Activated CD4-positive, alpha-beta T cell treated with anti-CD3 and anti-CD28 coated beads, Interleukin-10, Interleukin-2, amounts not matched to agents 100 ng/mL and 50 ng/mL, durations not matched to agents 16 hours and 8 hours (primary cell): ENCODE measurements around the gene SCTR.

Experiments used
- DNase-seq: peaks from one replicate; pipeline ENCODE4 v3.0.0-alpha.2; 2020

SCTR gene

DNA sequence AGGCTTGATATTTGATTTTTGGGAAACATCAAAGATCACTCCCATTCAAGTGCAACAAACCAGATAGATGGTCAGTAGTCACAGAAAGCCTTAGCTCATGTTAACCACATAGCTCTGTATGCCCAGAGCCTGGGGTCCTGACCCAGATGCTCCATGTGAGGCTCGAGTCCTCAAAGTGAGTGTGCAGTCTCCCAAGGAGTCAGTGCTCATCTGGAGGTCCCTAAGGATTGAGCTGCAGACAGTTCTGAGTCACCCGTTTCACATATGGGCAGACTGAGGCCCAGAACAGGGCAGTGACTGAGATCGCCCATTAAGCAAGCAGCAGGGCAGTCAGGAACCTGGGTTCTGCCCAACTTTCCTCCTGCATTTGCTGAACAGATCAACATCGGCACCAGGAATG is 83.4 kb downstream of the SCTR start:
- no peak for DNase-seq

DNA sequence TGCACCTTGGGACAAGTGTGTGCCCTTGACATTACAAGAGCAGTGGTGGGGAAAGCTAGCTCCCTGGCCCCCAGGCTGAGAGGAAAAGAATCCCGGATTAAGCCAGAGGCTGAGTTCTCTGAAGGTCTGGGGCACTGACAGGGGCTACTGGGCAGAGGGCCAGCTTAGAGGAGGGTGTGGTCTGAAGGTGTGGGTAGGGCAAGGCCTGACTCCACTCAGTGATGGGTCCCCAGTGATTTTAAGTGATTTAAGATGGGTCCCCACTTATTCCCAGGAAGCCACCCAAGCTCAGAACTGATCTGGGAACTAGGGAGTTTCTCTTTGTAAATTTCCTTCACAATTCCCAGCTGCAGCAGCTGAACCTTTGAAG is 83.8 kb downstream of the SCTR start:
- DNase-seq: no peak

GRCh38 chr2:119439574-119440500 is 84.4 kb downstream of the SCTR start:
- no peak for DNase-seq

DNA sequence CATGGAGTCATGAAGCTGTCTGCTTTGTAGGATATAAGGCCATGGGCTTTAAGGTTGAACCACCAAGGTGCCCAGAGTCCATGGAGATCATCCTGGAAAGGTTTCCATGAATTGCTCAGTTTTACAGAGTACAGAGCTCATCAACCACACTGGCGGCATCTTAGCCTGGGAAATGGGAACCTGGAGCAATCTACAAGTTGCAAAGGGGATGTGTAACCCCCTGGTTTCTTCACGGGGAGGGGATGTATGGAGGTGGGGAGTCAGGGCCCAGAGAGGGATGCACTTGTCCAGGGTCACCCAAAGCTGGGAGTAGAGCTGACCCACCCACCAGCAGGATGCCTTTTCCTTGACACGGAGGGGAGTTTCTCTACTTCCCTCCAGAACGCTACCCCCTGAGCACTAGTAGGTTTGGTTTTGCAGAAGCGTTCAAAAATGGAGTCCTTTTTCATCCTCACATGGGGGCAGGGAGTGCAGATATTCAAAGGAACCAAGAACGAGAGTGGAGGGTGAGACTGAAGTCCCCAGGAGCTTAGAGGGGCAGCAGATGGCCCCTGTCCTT is 85.5 kb downstream of the SCTR start:
- DNase-seq: no peak

- DNase-seq: no peak
Measured at GRCh38 chr2:119438128-119438656, 86.1 kb downstream of the SCTR start.

GRCh38 chr2:119436993-119437772 is 87.1 kb downstream of the SCTR start:
- no peak for DNase-seq

GRCh38 chr2:119435953-119436297 is 88.4 kb downstream of the SCTR start:
- no peak for DNase-seq

DNA sequence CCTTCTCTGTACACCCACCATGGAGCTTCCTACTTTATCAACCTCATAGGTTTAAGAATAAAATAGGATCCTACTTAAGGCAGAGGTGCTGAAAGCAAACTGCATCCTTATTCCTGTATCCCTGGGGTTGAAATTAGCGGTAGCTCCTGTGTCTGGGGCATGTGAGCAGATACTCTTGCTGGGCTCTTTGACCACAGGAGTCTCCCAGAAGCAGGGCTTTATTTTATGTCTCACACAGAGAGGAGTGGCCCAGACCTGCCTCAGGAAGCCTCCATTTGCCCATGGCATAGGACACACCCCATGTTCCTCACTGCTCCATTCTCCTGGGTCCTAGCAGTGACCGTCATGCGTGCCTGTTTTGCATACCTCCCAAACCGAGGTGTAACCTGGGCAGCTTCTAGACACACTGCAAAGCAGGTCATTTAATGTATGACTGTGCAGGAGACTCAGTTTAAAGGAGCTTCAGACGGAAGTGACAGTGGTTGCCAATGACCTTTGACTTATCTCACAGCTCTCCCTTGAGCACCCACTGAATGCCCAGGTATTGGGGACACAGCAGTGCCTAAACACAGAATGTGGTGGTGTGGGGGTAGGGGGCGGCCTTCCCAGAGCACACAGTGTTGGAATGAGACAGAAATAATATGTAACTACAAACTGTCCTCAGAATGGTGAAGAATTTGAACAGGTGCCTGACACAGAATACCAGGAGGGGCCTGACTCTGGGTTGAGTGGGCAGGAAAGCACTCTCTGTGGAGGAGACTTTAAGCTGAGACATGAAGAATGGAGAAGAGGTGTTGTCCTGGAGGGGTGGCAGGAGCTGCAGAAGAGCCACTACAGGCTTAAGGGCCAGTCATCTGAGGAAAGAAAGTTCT is 89.0 kb downstream of the SCTR start:
- no peak for DNase-seq

GRCh38 chr2:119434664-119435063 is 89.6 kb downstream of the SCTR start:
- no peak for DNase-seq

DNA sequence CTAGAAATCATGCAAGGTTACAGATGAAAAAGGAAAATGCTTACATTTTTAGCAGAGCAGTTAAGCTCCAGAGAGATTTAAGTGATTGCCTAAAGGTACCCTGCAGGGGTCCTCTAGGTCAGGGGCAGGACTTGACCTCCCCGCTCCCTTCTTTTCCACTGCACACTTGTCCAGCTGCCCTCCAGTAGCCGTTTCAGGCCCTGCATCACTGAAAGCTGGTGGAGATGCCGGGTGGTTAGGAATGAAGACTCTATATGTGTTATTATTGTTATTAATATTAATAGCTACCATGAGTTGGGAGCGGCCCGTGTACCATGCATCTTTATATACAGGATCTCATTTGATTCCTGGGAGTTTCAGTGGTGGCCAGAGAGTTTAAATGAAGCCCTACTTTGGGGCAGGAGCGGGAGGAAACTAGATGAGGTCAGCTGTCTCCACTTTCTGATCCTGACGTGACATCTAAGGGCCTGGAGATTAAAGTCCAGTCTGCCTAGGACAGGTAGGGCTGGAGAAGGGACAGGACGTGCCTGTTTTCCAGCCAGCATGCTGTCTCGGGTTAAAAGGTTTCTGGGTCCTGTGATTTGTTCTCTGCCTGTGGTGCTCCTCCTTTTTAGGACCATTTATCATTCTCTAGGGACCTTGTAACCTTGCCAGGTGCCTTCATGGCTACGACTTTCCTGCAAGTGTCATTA is 90.5 kb downstream of the SCTR start:
- DNase-seq: no peak

GRCh38 chr2:119432851-119433522 is 91.3 kb downstream of the SCTR start:
- DNase-seq: no peak

GRCh38 chr2:119431976-119432850 is 92.1 kb downstream of the SCTR start:
- DNase-seq: no peak

DNA sequence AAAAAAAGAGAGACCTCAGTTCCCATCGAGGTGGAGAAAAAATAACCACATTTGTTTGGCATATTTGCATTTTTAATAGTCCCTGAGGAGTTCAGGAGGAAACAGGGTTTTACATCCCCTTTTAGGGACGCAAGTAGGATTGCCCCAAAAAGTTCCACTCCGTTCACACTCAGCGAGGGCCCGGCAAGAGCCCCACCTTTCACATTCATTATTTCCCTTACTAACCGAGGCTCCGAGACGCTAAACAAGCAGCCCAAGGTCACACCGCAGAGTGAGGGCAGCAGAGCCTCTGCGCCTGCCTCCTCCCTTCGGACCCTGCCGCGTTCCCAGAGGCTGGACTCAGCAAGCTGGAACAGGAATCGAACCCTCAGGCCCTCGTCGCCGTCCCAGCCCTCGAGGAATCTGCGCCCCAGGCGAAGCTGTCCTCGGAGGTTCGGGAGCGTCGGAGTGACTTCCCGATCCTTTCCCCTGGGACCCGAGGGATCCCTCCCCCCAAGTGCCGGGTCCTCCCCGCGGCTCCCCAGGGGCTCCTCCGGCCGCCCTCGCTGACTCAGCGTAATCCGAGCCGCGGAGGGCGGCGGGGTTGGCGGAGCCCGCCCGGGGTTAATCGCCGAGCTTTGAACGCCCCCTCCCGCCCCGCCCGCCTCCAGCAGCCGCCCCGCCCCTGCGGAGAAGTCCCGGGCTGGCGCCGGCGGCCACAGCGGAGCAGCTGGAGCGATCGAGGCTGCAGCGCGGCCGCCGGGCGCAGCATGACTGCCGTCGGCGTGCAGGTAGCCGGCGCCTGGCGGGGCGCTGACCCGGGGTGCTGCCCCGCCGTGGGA is 92.9 kb downstream of the SCTR start, which contains the start of gene TMEM37:
Gene TMEM37 (plus strand): TSS at position 700 of the 821 bp plus-strand sequence. CDS start 50 bp downstream, at position 750.
- no peak for DNase-seq

DNA sequence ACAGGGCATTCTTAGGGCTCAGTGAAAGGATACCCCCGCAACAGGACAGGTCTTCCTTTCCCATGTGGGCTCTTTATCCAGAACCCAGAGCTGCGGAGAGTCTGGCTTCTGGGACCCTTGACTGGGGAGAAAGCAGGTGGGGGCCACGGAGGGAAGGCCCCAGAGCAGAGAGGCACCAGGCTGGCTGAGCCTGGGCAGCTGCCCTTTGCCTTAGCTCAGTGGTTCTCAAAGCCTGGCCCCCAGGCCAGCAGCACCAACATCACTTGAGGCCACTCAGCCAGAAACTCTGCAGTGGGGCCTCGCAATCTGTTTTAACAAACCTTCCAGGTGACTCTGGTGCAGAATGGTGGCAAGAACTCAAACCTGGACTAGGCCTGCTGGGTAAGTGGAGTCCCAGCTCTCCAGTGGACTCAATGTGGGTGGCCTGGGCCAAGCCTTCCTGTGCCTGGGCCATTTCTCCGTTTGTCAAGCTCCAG is 94.2 kb downstream of the SCTR start:
- no peak for DNase-seq

GRCh38 chr2:119429225-119429981 is 94.9 kb downstream of the SCTR start:
- DNase-seq: no peak

DNA sequence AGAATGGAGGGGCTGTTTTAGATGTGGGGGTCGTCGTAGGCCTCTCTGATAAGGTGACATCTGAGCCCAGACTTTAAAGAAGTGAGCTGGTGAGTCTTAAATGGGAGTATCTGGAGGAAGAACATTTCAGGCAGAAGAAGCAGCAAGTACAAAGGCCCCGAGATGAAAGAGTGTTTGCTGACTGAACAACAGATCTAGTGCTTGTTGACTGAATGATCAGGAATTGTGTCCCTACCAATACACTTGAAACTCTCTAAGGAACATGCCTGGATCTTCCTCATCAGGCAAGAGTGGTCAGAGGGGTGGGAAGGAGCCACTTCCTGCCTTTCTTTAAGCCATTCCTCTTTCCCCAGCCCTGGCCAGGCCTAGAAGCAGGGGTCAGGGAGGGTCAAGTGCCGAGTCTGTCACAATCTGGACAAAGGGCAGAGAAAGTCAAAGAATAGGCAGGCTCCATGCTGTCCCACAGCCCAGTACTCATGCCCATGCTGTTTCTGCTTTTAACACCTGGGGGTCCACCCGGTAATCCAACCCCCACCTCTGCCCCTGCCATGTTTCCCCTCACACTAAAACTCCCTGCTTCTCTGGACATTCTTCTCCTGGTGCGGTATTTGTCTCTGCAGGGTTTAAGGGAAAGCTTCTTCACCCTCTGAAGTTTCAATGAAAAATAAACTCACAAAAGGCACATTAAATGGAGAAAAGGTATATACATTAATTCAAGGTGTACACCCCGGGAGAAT is 95.6 kb downstream of the SCTR start:
- no peak for DNase-seq

GRCh38 chr2:119427756-119428155 is 96.5 kb downstream of the SCTR start:
- no peak for DNase-seq
